Keratinocyte (primary cell): ENCODE measurements around the gene SLCO3A1. TPM values are rescaled to one million over a fixed set of nuclear protein-coding genes. Genes with fewer than 3 reads are reported as not detected.

Experiments used
- DNase-seq: peaks from one replicate; pipeline ENCODE4 v3.0.0-alpha.2; 2011; ENCODE audit warnings: low read depth, missing footprints, low spot score
- FAIRE-seq: peaks from 2 replicates; lab custom pipeline; 2011; peaks lifted over from hg19 to GRCh38; lab: Jason Lieb, UNC
- H2AFZ ChIP-seq: 2 replicates; pipeline ENCODE4 v1.6.0; 2012; ENCODE audit warnings: low read length, control low read depth, inconsistent platforms; ENCODE audit not compliant: control insufficient read depth
- H3K27ac ChIP-seq: 2 replicates; pipeline ENCODE4 v1.5.1; 2011; ENCODE audit warnings: low read length; ENCODE audit not compliant: control insufficient read depth, insufficient read depth
- H3K27me3 ChIP-seq: 3 replicates; pipeline ENCODE4 v1.6.0; 2011; ENCODE audit warnings: low read length; ENCODE audit not compliant: control insufficient read depth, insufficient read depth; ENCODE audit errors: extremely low read depth
- H3K36me3 ChIP-seq, 2 experiments: 2 replicates in 1 of 2; 3 replicates in 1 of 2; pipeline ENCODE4 v1.5.1; 2011; ENCODE audit warnings: low read length in 2 of 2, mild to moderate bottlenecking in 1 of 2; ENCODE audit not compliant: control insufficient read depth in 2 of 2, insufficient read depth in 2 of 2; ENCODE audit errors: extremely low read depth in 1 of 2
- H3K4me1 ChIP-seq: 3 replicates; pipeline ENCODE4 v1.5.1; 2011; ENCODE audit warnings: low read length; ENCODE audit not compliant: control insufficient read depth, insufficient read depth; ENCODE audit errors: extremely low read depth
- H3K4me2 ChIP-seq: 3 replicates; pipeline ENCODE4 v1.6.0; 2011; ENCODE audit warnings: low read depth, low read length; ENCODE audit not compliant: control insufficient read depth, insufficient read depth; ENCODE audit errors: extremely low read depth
- H3K4me3 ChIP-seq, 3 experiments: fragments of 200-600 bp in 1 of 3; sonication (generic) in 1 of 3; 2 replicates in 2 of 3; 3 replicates in 1 of 3; pipeline ENCODE4 v1.5.1; 2011 to 2016; ENCODE audit warnings: low read length in 3 of 3, mild to moderate bottlenecking in 3 of 3, control low read depth in 2 of 3, inconsistent platforms in 1 of 3, low read depth in 1 of 3, mixed read lengths in 1 of 3, mixed run types in 1 of 3, moderate library complexity in 1 of 3; ENCODE audit not compliant: control insufficient read depth in 2 of 3, insufficient read depth in 2 of 3; ENCODE audit errors: extremely low read depth in 1 of 3
- H3K79me2 ChIP-seq: 2 replicates; pipeline ENCODE4 v1.6.0; 2012; ENCODE audit warnings: low read length; ENCODE audit not compliant: control insufficient read depth, insufficient read depth
- H3K9ac ChIP-seq: 3 replicates; pipeline ENCODE4 v1.6.0; 2011; ENCODE audit warnings: low read length; ENCODE audit not compliant: control insufficient read depth, insufficient read depth; ENCODE audit errors: extremely low read depth
- H3K9me1 ChIP-seq: 3 replicates; pipeline ENCODE4 v1.6.0; 2011; ENCODE audit warnings: low read length; ENCODE audit not compliant: control insufficient read depth, insufficient read depth; ENCODE audit errors: extremely low read depth
- H3K9me3 ChIP-seq: 2 replicates; pipeline ENCODE4 v1.5.1; 2012; ENCODE audit warnings: low read depth, low read length; ENCODE audit not compliant: control insufficient read depth
- H4K20me1 ChIP-seq: 3 replicates; pipeline ENCODE4 v1.6.0; 2011; ENCODE audit warnings: low read length; ENCODE audit not compliant: control insufficient read depth, insufficient read depth; ENCODE audit errors: extremely low read depth
- EZH2 ChIP-seq: IDR thresholded peaks from one replicate; pipeline ENCODE4 v1.6.1; 2012; ENCODE audit warnings: inconsistent platforms, mild to moderate bottlenecking, low read length, moderate library complexity
- dilution Hi-C: fragments of 300-500 bp; cut with MboI; formaldehyde crosslinking; loops from one replicate; pipeline ENCODE4 v1.7.0; 2020; ENCODE audit warnings: low sequenced_read_pairs; ENCODE audit not compliant: extremely low pct_ligation_motif_present
- polyA plus RNA-seq, 5 experiments: library from polyadenylated mRNA; depleted of rRNA in 3 of 5; stranded (reverse) in 3 of 5; stranded (forward) in 1 of 5; unstranded in 1 of 5; fragments of >200 nt; gene quantifications; 1 replicate in 1 of 5; 2 replicates in 3 of 5; 3 replicates in 1 of 5; pipeline versions ENCODE4 v1.2.1 to v1.2.3, GENCODE V29; 2011 to 2012; ENCODE audit warnings: missing spikeins in 2 of 5, low read depth in 1 of 5, low replicate concordance in 1 of 5
- TF ChIP-seq, protein P1 (sequence below), 3 experiments: IDR thresholded peaks in 1 of 3; conservative IDR thresholded peaks in 1 of 3; optimal IDR thresholded peaks in 1 of 3; 2 replicates in 2 of 3; 3 replicates in 1 of 3; pipeline versions ENCODE3 to v1.5.1; 2011; ENCODE audit warnings: low read length in 3 of 3, mild to moderate bottlenecking in 3 of 3, moderate library complexity in 2 of 3, control low read depth in 1 of 3, inconsistent platforms in 1 of 3; ENCODE audit not compliant: insufficient read depth in 2 of 3; ENCODE audit errors: extremely low read depth in 1 of 3

SLCO3A1 gene
- polyA plus RNA-seq, 1 donor (not counting 4 experiments of a cell fraction or from before 2014, with no cell fraction given), result 21.3 TPM

DNA sequence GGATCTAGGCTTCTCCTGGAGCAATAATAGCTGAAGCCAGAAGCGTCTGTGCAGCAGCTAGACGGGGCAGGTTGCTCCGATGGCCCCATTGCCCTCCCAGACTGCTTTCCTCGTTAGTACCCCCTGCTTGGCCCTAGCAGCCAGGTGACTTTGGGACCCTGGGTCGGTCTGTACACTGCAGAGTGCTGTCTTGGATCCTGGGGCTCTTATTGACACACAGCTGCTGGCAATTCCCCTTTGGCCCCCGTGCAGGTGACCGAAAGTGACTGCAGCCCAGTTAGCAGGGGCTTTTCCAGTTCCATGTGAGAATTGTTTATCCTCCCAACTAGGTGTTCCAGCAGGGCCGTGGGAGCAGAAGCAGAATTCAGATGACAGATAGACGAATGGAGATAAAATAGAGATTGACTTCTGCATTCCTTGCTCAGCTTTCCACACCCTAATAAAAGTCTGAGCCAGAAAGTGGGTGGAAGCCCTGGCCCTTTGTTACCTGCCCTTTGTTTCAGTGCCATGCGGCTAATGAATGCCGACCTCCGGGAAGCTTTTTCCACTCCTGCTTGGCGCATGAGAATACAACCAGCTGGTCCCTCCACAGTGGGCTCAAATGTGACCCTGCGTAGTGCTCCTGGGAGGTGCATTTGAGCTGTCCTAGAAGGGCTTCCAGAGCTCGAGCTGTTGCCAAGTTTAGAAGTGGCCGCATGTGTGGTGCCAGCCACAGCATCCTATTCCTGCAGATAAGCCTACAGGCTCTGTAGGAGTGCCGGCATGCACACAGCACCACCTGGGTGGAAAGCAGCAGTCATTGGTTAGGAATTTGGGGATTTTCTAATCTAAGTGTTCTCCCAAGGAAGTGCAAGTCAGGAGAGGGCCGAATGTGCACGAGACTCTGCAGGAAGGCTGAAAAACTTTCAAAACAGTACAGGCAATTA, 94.4 kb downstream of the SLCO3A1 start:
- Histone ChIP-seq H3K36me3 (no peaks in the 10 kb centered on the region), H3K4me1 (peaks cover 62% of the 10 kb centered on the region), H3K4me2 (peak overlapping the region; percentile 84), H3K9ac (peak overlapping the region; percentile 81), H3K9me1 (no peaks in the 10 kb centered on the region), H3K9me3 (no peaks in the 10 kb centered on the region), H3K27me3 (no peaks in the 10 kb centered on the region), H3K4me3 (peak overlapping the region in 2 of 3 experiments; percentile 47 to 48), H2AFZ (peak overlapping the region; percentile 36), H4K20me1 (no peaks in the 10 kb centered on the region), H3K79me2 (peaks cover 55% of the 10 kb centered on the region), H3K27ac (peak overlapping the region; percentile 96)
- FAIRE-seq, result peak; percentile 99
- TF ChIP-seq, protein P1, sequence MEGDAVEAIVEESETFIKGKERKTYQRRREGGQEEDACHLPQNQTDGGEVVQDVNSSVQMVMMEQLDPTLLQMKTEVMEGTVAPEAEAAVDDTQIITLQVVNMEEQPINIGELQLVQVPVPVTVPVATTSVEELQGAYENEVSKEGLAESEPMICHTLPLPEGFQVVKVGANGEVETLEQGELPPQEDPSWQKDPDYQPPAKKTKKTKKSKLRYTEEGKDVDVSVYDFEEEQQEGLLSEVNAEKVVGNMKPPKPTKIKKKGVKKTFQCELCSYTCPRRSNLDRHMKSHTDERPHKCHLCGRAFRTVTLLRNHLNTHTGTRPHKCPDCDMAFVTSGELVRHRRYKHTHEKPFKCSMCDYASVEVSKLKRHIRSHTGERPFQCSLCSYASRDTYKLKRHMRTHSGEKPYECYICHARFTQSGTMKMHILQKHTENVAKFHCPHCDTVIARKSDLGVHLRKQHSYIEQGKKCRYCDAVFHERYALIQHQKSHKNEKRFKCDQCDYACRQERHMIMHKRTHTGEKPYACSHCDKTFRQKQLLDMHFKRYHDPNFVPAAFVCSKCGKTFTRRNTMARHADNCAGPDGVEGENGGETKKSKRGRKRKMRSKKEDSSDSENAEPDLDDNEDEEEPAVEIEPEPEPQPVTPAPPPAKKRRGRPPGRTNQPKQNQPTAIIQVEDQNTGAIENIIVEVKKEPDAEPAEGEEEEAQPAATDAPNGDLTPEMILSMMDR (optimal IDR thresholded peaks at IDR 0.05 in 1 of 3, IDR thresholded peaks at IDR 0.05 in 1 of 3, conservative IDR thresholded peaks at IDR 0.05 in 1 of 3; ENCODE audit: extremely low read depth in 1 of 3, insufficient read depth in 2 of 3, low read length in 3 of 3), result no peak
- peak; percentile 84 for DNase-seq
- dilution Hi-C loops, result no loop called here

DNA sequence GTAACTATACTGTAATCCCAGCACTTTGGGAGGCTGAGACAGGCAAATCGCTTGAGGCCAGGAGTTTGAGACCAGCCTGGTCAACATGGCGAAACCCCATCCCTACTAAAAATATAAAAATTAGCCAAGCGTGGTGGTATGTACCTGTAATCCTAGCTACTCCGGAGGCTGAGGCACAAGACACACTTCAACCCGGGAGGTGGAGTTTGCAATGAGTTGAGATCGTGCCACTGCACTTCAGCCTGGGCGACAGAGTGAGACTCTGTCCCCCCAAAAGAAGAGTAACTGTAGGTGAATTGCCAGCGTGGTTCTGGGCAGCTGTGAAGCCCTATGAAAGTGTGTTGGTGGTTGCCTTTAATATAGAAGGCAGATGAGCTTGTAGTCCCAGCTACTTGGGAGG, 95.9 kb downstream of the SLCO3A1 start:
- H3K9me3 ChIP-seq, result no peaks in the 10 kb centered on the region
- no peak for DNase-seq
- H2AFZ ChIP-seq, result no peak overlapping the region
- H3K4me2 ChIP-seq, result no peak overlapping the region
- peaks cover 54% of the 10 kb centered on the region for H3K79me2 ChIP-seq
- H3K27ac ChIP-seq, result peak overlapping the region; percentile 96
- dilution Hi-C loops, result no loop called here
- no peaks in the 10 kb centered on the region for H3K36me3 ChIP-seq
- no peak for FAIRE-seq
- H3K9ac ChIP-seq, result peak overlapping the region; percentile 81
- no peaks in the 10 kb centered on the region for H3K27me3 ChIP-seq
- no peak overlapping the region for H3K4me3 ChIP-seq
- no peaks in the 10 kb centered on the region for H3K9me1 ChIP-seq
- H3K4me1 ChIP-seq, result peaks cover 69% of the 10 kb centered on the region
- no peak for TF ChIP-seq EZH2
- TF ChIP-seq, protein P1 (optimal IDR thresholded peaks at IDR 0.05 in 1 of 3, IDR thresholded peaks at IDR 0.05 in 1 of 3, conservative IDR thresholded peaks at IDR 0.05 in 1 of 3; ENCODE audit: extremely low read depth in 1 of 3, insufficient read depth in 2 of 3, low read length in 3 of 3), result no peak
- H4K20me1 ChIP-seq, result no peaks in the 10 kb centered on the region
